ENCODE measurements around the gene R3HDM2. TPM values are rescaled to one million over a fixed set of nuclear protein-coding genes. Genes with fewer than 3 reads are reported as not detected.

Gene R3HDM2
- total and polyA plus RNA-seq, 7 experiments from 2014 or later, result 13.7 to 145 (median 111) TPM

DNA sequence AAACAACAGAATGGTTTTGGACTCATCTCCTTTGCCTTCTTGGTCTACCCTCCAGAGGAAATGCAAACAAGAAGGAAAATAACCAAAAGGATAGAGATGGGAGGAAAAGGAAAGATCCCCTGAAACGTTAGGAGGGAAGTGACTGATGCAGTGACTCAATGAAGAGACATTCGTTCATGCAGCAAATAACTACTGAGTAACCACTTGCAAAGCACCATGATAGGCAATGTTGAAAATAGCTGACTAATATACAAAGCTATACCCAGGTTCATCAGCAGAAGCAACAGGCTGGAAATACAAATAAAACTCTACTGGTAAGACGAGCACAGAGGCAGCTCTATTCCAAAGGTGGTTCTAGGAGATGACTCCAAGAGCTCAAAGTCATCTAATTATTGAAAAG is 41.8 kb downstream of the R3HDM2 start:
- peaks cover 3 to 24% (median 8%) of the 10 kb centered on the region in 7 donors for H3K4me1 Mint-ChIP-seq
- no peak overlapping the region for H3K4me3 ChIP-seq (ENCODE audit: low read length)
- no peaks in the 10 kb centered on the region for H3K9me3 ChIP-seq (ENCODE audit: control insufficient read depth in 2 of 3, low read length in 3 of 3)
- intact Hi-C loops (cut with micrococcal nuclease), result no loop called here
- no peak for DNase-seq
- no peaks in the 10 kb centered on the region for H3K27me3 Mint-ChIP-seq
- no peaks in the 10 kb centered on the region for H3K4me1 ChIP-seq (ENCODE audit: control insufficient read depth in 2 of 2, insufficient read depth in 2 of 2, low read length in 2 of 2)
- peak overlapping the region in 1 of 9 donors; percentile 59 for H3K27ac Mint-ChIP-seq
- peaks cover 3 to 47% (median 24%) of the 10 kb centered on the region in 5 donors for H3K36me3 Mint-ChIP-seq
- no peak overlapping the region for H3K4me3 Mint-ChIP-seq
- no peak for ATAC-seq
- H3K27me3 ChIP-seq (ENCODE audit: control insufficient read depth in 2 of 2, insufficient read depth in 2 of 2, low read length in 2 of 2), result no peaks in the 10 kb centered on the region
- H3K9me3 Mint-ChIP-seq, result no peaks in the 10 kb centered on the region
- CTCF ChIA-PET, result interaction anchor here (1.0 kb wide), 1 partner anchor 10 kb away, joined by 3 read pairs; no protein-coding TSS in a partner anchor
- POLR2A ChIA-PET, result no interaction called here
- H3K27ac ChIP-seq (ENCODE audit: low read depth, low read length), result no peak overlapping the region
- peaks cover 0 to 18% (median 0%) of the 10 kb centered on the region in 3 experiments for H3K36me3 ChIP-seq (ENCODE audit: control insufficient read depth in 2 of 3, insufficient read depth in 3 of 3, low read length in 3 of 3)

DNA sequence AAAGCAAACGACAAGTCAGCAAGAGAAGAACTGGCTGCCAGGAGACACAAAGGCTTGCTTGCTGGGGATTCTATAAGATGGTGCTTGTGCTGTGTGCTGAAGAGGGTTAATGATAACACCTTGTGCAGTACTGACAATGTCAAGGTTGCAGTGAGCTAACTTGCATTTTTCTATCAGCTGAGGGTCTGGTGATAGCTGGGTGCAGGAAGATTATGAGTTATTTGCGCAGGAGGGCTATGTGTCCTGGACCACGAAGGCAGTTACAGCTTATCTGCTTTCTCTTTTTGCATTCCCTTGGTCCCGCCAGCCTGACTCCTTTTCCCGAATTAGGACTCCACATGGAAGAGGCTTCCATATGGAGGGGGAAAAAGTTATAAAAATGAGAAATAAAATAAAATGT is 42.4 kb downstream of the R3HDM2 start:
- Mint-ChIP-seq H3K27ac (peak overlapping the region in 2 of 9 donors; percentile 10 to 43), H3K4me3 (no peak overlapping the region), H3K27me3 (no peaks in the 10 kb centered on the region), H3K9me3 (no peaks in the 10 kb centered on the region), H3K36me3 (peaks cover 3 to 47% (median 20%) of the 10 kb centered on the region in 5 donors), H3K4me1 (peaks cover 0 to 20% (median 8%) of the 10 kb centered on the region in 7 donors)
- Histone ChIP-seq H3K27me3 (ENCODE audit: control insufficient read depth in 2 of 2, insufficient read depth in 2 of 2, low read length in 2 of 2) (no peaks in the 10 kb centered on the region), H3K9me3 (ENCODE audit: control insufficient read depth in 2 of 3, low read length in 3 of 3) (no peaks in the 10 kb centered on the region), H3K36me3 (ENCODE audit: control insufficient read depth in 2 of 3, insufficient read depth in 3 of 3, low read length in 3 of 3) (peaks cover 0 to 15% (median 0%) of the 10 kb centered on the region in 3 experiments), H3K4me1 (ENCODE audit: control insufficient read depth in 2 of 2, insufficient read depth in 2 of 2, low read length in 2 of 2) (no peaks in the 10 kb centered on the region), H3K27ac (ENCODE audit: low read depth, low read length) (no peak overlapping the region), H3K4me3 (ENCODE audit: low read length) (no peak overlapping the region)
- POLR2A ChIA-PET, result no interaction called here
- ATAC-seq (no peak), DNase-seq (no peak)
- intact Hi-C loops (cut with micrococcal nuclease), result no loop called here
- CTCF ChIA-PET, result interaction anchor here (1.0 kb wide), 1 partner anchor 9 kb away, joined by 3 read pairs; no protein-coding TSS in a partner anchor

DNA sequence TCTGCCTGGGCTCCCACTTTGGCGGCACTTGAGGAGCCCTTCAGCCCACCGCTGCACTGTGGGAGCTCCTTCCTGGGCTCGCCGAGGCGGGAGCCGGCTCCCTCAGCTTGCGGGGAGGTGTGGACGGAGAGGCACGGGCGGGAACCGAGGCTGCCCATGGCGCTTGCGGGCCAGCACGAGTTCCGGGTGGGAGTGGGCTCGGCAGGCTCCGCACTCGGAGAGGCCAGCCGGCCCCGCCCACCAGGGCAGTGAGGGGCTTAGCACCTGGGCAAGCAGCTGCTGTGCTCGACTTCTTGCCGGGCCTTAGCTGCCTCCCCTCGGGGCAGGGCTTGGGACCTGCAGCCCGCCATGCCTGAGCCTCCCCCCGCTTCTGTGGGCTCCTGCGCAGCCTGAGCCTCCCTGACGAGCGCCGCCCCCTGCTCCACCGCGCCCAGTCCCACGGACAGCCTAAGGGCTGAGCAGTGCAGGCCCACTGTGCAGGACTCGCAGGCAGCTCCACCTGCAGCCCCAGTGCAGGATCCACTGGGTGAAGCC is 44.6 kb downstream of the R3HDM2 start:
- H3K4me1 Mint-ChIP-seq, result peaks cover 0 to 16% (median 7%) of the 10 kb centered on the region in 7 donors
- intact Hi-C loops (cut with micrococcal nuclease), result no loop called here
- H3K4me3 ChIP-seq (ENCODE audit: low read length), result no peak overlapping the region
- POLR2A ChIA-PET, result no interaction called here
- H3K27me3 Mint-ChIP-seq, result no peaks in the 10 kb centered on the region
- H3K9me3 ChIP-seq (ENCODE audit: control insufficient read depth in 2 of 3, low read length in 3 of 3), result no peaks in the 10 kb centered on the region
- CTCF ChIA-PET, result no interaction called here
- H3K36me3 Mint-ChIP-seq, result peaks cover 3 to 36% (median 18%) of the 10 kb centered on the region in 5 donors
- H3K27ac Mint-ChIP-seq, result no peak overlapping the region
- H3K27ac ChIP-seq (ENCODE audit: low read depth, low read length), result no peak overlapping the region
- H3K9me3 Mint-ChIP-seq, result no peaks in the 10 kb centered on the region
- no peak overlapping the region for H3K4me3 Mint-ChIP-seq
- peaks cover 0 to 8% (median 0%) of the 10 kb centered on the region in 3 experiments for H3K36me3 ChIP-seq (ENCODE audit: control insufficient read depth in 2 of 3, insufficient read depth in 3 of 3, low read length in 3 of 3)
- no peak for ATAC-seq
- no peaks in the 10 kb centered on the region for H3K27me3 ChIP-seq (ENCODE audit: control insufficient read depth in 2 of 2, insufficient read depth in 2 of 2, low read length in 2 of 2)
- no peak for DNase-seq
- no peaks in the 10 kb centered on the region for H3K4me1 ChIP-seq (ENCODE audit: control insufficient read depth in 2 of 2, insufficient read depth in 2 of 2, low read length in 2 of 2)

DNA sequence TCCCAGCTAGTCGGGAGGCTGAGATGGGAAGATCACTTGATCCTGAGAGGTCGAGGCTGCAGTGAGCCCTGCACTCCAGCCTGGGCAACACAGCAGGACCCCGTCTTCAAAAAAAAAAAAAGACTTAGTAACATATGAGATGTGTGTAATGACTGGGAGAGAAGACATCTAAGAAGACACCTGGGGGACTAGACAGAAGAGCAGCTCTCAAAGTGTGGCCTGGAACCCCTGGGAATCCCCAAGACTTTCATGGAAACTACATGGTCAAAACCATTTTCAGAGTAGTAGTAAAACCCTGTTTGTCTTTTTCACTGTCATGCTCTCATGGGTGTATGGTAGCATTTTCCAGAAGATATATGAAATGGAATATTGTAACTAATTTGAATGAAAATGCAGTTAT is 45.3 kb downstream of the R3HDM2 start:
- Histone ChIP-seq H3K36me3 (ENCODE audit: control insufficient read depth in 2 of 3, insufficient read depth in 3 of 3, low read length in 3 of 3) (peaks cover 0 to 8% (median 0%) of the 10 kb centered on the region in 3 experiments), H3K27ac (ENCODE audit: low read depth, low read length) (no peak overlapping the region), H3K9me3 (ENCODE audit: control insufficient read depth in 2 of 3, low read length in 3 of 3) (no peaks in the 10 kb centered on the region), H3K27me3 (ENCODE audit: control insufficient read depth in 2 of 2, insufficient read depth in 2 of 2, low read length in 2 of 2) (no peaks in the 10 kb centered on the region), H3K4me3 (ENCODE audit: low read length) (no peak overlapping the region), H3K4me1 (ENCODE audit: control insufficient read depth in 2 of 2, insufficient read depth in 2 of 2, low read length in 2 of 2) (no peaks in the 10 kb centered on the region)
- POLR2A ChIA-PET, result no interaction called here
- no peak for DNase-seq
- CTCF ChIA-PET, result interaction anchor here (0.5 kb wide), 1 partner anchor 1270 kb away, joined by 3 read pairs; no protein-coding TSS in a partner anchor
- intact Hi-C loops (cut with micrococcal nuclease), result no loop called here
- H3K27me3 Mint-ChIP-seq, result no peaks in the 10 kb centered on the region
- H3K9me3 Mint-ChIP-seq, result no peaks in the 10 kb centered on the region
- H3K4me3 Mint-ChIP-seq, result no peak overlapping the region
- peaks cover 7 to 37% (median 20%) of the 10 kb centered on the region in 5 donors for H3K36me3 Mint-ChIP-seq
- H3K4me1 Mint-ChIP-seq, result peaks cover 0 to 16% (median 10%) of the 10 kb centered on the region in 7 donors
- peak overlapping the region in 2 of 9 donors; percentile 12 to 64 for H3K27ac Mint-ChIP-seq
- no peak for ATAC-seq

DNA sequence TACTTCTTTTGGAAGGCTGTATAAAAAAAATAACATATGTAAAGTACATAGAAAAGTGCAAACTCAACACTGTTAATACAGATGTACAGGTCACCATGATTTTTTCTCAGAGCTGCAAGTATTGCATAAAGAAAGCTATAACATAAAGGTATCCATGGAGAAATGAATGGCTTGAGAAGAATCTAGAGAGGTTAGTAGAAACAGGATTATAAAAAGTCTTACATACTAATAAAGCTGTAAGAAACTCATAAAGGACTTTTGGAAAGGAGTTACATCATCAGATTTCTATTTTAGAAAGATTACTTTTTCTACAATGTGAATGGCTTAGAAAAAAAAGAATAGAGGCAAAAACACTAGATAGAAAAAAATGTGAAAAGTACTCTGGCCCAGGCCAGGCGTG is 46.4 kb downstream of the R3HDM2 start:
- H3K36me3 ChIP-seq (ENCODE audit: control insufficient read depth in 2 of 3, insufficient read depth in 3 of 3, low read length in 3 of 3), result peaks cover 0 to 3% (median 0%) of the 10 kb centered on the region in 3 experiments
- ChIA-PET POLR2A (no interaction called here), CTCF (no interaction called here)
- H3K4me1 ChIP-seq (ENCODE audit: control insufficient read depth in 2 of 2, insufficient read depth in 2 of 2, low read length in 2 of 2), result no peaks in the 10 kb centered on the region
- H3K27ac ChIP-seq (ENCODE audit: low read depth, low read length), result no peak overlapping the region
- intact Hi-C loops (cut with micrococcal nuclease), result no loop called here
- Mint-ChIP-seq H3K4me3 (no peak overlapping the region), H3K4me1 (peaks cover 2 to 19% (median 13%) of the 10 kb centered on the region in 7 donors), H3K27ac (no peak overlapping the region), H3K27me3 (no peaks in the 10 kb centered on the region), H3K9me3 (no peaks in the 10 kb centered on the region), H3K36me3 (peaks cover 3 to 38% (median 16%) of the 10 kb centered on the region in 5 donors)
- H3K4me3 ChIP-seq (ENCODE audit: low read length), result no peak overlapping the region
- ATAC-seq (no peak), DNase-seq (no peak)
- no peaks in the 10 kb centered on the region for H3K27me3 ChIP-seq (ENCODE audit: control insufficient read depth in 2 of 2, insufficient read depth in 2 of 2, low read length in 2 of 2)
- H3K9me3 ChIP-seq (ENCODE audit: control insufficient read depth in 2 of 3, low read length in 3 of 3), result no peaks in the 10 kb centered on the region

DNA sequence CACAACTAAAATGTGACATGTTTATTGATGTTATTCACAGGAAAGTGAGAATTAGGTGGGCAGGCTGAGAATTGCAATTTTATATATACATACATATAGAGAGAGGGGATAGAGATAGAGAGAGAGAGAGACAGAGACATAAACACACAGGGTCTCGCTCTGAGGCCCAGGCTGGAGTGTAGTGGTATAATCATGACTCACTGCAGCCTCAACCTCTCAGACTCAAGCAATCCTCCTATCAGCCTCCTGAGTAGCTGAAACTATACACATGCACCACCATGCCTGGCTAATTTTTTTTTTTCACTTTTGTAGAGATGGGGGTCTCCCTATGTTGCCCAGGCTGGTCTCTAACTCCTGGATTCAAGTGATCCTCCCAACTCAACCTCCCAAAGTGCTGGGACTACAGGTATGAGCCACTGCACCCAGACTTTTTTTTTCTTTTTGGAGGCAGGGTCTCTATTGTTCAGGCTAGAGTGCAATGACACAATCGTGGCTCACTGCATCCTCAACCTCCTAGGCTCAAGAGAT is 49.1 kb downstream of the R3HDM2 start:
- CTCF ChIA-PET, result no interaction called here
- POLR2A ChIA-PET, result no interaction called here
- Mint-ChIP-seq H3K4me1 (peaks cover 9 to 28% (median 22%) of the 10 kb centered on the region in 7 donors), H3K9me3 (no peaks in the 10 kb centered on the region), H3K36me3 (peaks cover 3 to 38% (median 11%) of the 10 kb centered on the region in 5 donors), H3K27ac (peak overlapping the region in 1 of 9 donors; percentile 41), H3K4me3 (no peak overlapping the region), H3K27me3 (no peaks in the 10 kb centered on the region)
- no peak for ATAC-seq
- Histone ChIP-seq H3K4me3 (ENCODE audit: low read length) (no peak overlapping the region), H3K9me3 (ENCODE audit: control insufficient read depth in 2 of 3, low read length in 3 of 3) (no peaks in the 10 kb centered on the region), H3K27me3 (ENCODE audit: control insufficient read depth in 2 of 2, insufficient read depth in 2 of 2, low read length in 2 of 2) (no peaks in the 10 kb centered on the region), H3K36me3 (ENCODE audit: control insufficient read depth in 2 of 3, insufficient read depth in 3 of 3, low read length in 3 of 3) (no peaks in the 10 kb centered on the region), H3K27ac (ENCODE audit: low read depth, low read length) (no peak overlapping the region), H3K4me1 (ENCODE audit: control insufficient read depth in 2 of 2, insufficient read depth in 2 of 2, low read length in 2 of 2) (no peaks in the 10 kb centered on the region)
- intact Hi-C loops (cut with micrococcal nuclease), result no loop called here
- no peak for DNase-seq

DNA sequence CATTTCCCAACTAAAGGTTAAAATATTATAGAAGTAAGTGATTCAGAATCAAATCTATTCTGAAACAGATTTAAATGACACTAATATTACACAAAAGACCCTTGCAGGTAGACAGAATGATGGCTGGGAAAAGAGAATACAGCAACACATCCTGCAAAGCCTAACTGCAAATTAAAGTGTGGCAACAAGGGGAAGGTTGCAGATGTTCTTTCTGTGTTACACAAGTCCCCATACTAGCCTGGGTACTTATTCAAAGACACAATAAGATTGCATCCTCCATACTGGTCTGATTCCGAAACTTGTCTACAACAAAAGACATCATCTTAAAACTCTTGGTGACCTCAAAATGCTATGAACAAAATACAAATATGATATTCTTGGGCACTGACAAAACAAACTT is 50.5 kb downstream of the R3HDM2 start:
- no peaks in the 10 kb centered on the region for H3K9me3 ChIP-seq (ENCODE audit: control insufficient read depth in 2 of 3, low read length in 3 of 3)
- no peak overlapping the region for H3K4me3 ChIP-seq (ENCODE audit: low read length)
- DNase-seq, result no peak
- Mint-ChIP-seq H3K4me3 (no peak overlapping the region), H3K27me3 (no peaks in the 10 kb centered on the region), H3K27ac (no peak overlapping the region), H3K36me3 (peaks cover 3 to 40% (median 8%) of the 10 kb centered on the region in 5 donors), H3K4me1 (peaks cover 9 to 29% (median 25%) of the 10 kb centered on the region in 7 donors), H3K9me3 (no peaks in the 10 kb centered on the region)
- POLR2A ChIA-PET, result interaction anchor here (0.7 kb wide), 1 partner anchor 52 kb away, joined by 3 read pairs; no protein-coding TSS in a partner anchor
- no peak for ATAC-seq
- CTCF ChIA-PET, result no interaction called here
- H3K27me3 ChIP-seq (ENCODE audit: control insufficient read depth in 2 of 2, insufficient read depth in 2 of 2, low read length in 2 of 2), result no peaks in the 10 kb centered on the region
- no peak overlapping the region for H3K27ac ChIP-seq (ENCODE audit: low read depth, low read length)
- H3K4me1 ChIP-seq (ENCODE audit: control insufficient read depth in 2 of 2, insufficient read depth in 2 of 2, low read length in 2 of 2), result no peaks in the 10 kb centered on the region
- intact Hi-C loops (cut with micrococcal nuclease), result no loop called here
- H3K36me3 ChIP-seq (ENCODE audit: control insufficient read depth in 2 of 3, insufficient read depth in 3 of 3, low read length in 3 of 3), result peaks cover 0 to 5% (median 0%) of the 10 kb centered on the region in 3 experiments

Data from naive thymus-derived CD4-positive, alpha-beta T cell (primary cell).